ENCODE results near the gene ZNF213.

The ZNF213 gene

GRCh38 chr16:3134338-3135125 is at the start of gene ZNF213:
TSS of gene ZNF213 (plus strand) at chr16:3135029. CDS start at chr16:3137281, 2,252 bp downstream.
- DNase-seq: peak; percentile 98

GRCh38 chr16:3085868-3086595 is 48.8 kb upstream of the ZNF213 start:
- no peak for DNase-seq

- peak; percentile 36 for DNase-seq
Observed at GRCh38 chr16:3086596-3087242, 48.1 kb upstream of the ZNF213 start.

- peak; percentile 31 for DNase-seq
Observed at GRCh38 chr16:3087243-3088235, 47.3 kb upstream of the ZNF213 start.

GRCh38 chr16:3088450-3088849 is 46.4 kb upstream of the ZNF213 start:
- DNase-seq: no peak

- no peak for DNase-seq
Observed at GRCh38 chr16:3088925-3089716, 45.7 kb upstream of the ZNF213 start.

GRCh38 chr16:3089717-3090592 is 44.9 kb upstream of the ZNF213 start:
- DNase-seq: no peak

- no peak for DNase-seq
Observed at GRCh38 chr16:3091551-3091950, 43.3 kb upstream of the ZNF213 start.

GRCh38 chr16:3092501-3092941 is 42.3 kb upstream of the ZNF213 start:
- no peak for DNase-seq

- DNase-seq: peak; percentile 74
Observed at GRCh38 chr16:3094289-3095027, 40.4 kb upstream of the ZNF213 start.

GRCh38 chr16:3095869-3096268 is 39.0 kb upstream of the ZNF213 start:
- peak; percentile 80 for DNase-seq

- DNase-seq: no peak
Observed at GRCh38 chr16:3096362-3096761, 38.5 kb upstream of the ZNF213 start.

- DNase-seq: no peak
Observed at GRCh38 chr16:3097266-3097665, 37.6 kb upstream of the ZNF213 start.

- DNase-seq: no peak
Observed at GRCh38 chr16:3098459-3099394, 36.1 kb upstream of the ZNF213 start, which contains the start of gene ZSCAN10. TSS of gene ZSCAN10 (minus strand) at chr16:3099294. CDS start at chr16:3092937, 6,357 bp downstream.

GRCh38 chr16:3099395-3099731 is 35.5 kb upstream of the ZNF213 start:
- no peak for DNase-seq

GRCh38 chr16:3099732-3100499 is 34.9 kb upstream of the ZNF213 start:
- DNase-seq: peak; percentile 96

GRCh38 chr16:3101018-3101840 is 33.6 kb upstream of the ZNF213 start:
- DNase-seq: peak; percentile 86

Measured in activated CD4-positive, alpha-beta T cell treated with anti-CD3 and anti-CD28 coated beads, Interleukin-2, Interleukin-6, amounts not matched to agents 100 ng/mL and 50 ng/mL, durations not matched to agents 16 hours and 8 hours (primary cell).